GM18520 (cell line): ENCODE results near the gene AKAP6.
"Not testable (repeated sequence)": the region's sequence is repeated elsewhere in the genome, so short reads cannot be mapped to it uniquely, and the experiment has no call there.

Experiments used
- ATAC-seq: cut with Tn5 transposase; IDR thresholded peaks from one replicate; pipeline ENCODE4 v1.9.1; 2021; ENCODE audit not compliant: unreplicated experiment

AKAP6 gene

GRCh38 chr14:32435411-32435810 lies 106.3 kb downstream of the AKAP6 start:
- ATAC-seq = no peak

- ATAC-seq = no peak
These were observed 107.9 kb downstream of the AKAP6 start for GRCh38 chr14:32436993-32437392.

- no peak for ATAC-seq
These were observed 109.4 kb downstream of the AKAP6 start for GRCh38 chr14:32438517-32438916.

GRCh38 chr14:32443890-32444661 lies 115.0 kb downstream of the AKAP6 start:
- ATAC-seq = no peak

GRCh38 chr14:32447371-32447770 lies 118.3 kb downstream of the AKAP6 start:
- ATAC-seq = no peak

GRCh38 chr14:32449648-32450047 lies 120.5 kb downstream of the AKAP6 start:
- no peak for ATAC-seq

GRCh38 chr14:32450919-32451675 lies 122.0 kb downstream of the AKAP6 start:
- no peak for ATAC-seq

- no peak for ATAC-seq
These were observed 125.0 kb downstream of the AKAP6 start for GRCh38 chr14:32453857-32454810.

GRCh38 chr14:32457213-32457920 lies 128.3 kb downstream of the AKAP6 start:
- ATAC-seq = no peak

- no peak for ATAC-seq
These were observed 129.6 kb downstream of the AKAP6 start for GRCh38 chr14:32458720-32459119.

- ATAC-seq = no peak
These were observed 131.2 kb downstream of the AKAP6 start for GRCh38 chr14:32460267-32460666.

GRCh38 chr14:32462553-32462952 lies 133.5 kb downstream of the AKAP6 start:
- ATAC-seq = not testable (repeated sequence)

GRCh38 chr14:32468955-32469354 lies 139.9 kb downstream of the AKAP6 start:
- no peak for ATAC-seq

GRCh38 chr14:32469388-32470160 lies 140.5 kb downstream of the AKAP6 start:
- ATAC-seq = no peak

- no peak for ATAC-seq
These were observed 141.1 kb downstream of the AKAP6 start for GRCh38 chr14:32470161-32470715.

GRCh38 chr14:32471181-32471580 lies 142.1 kb downstream of the AKAP6 start:
- ATAC-seq = no peak

- ATAC-seq = no peak
These were observed 143.0 kb downstream of the AKAP6 start for GRCh38 chr14:32472076-32472475.

GRCh38 chr14:32472512-32473463 lies 143.7 kb downstream of the AKAP6 start:
- no peak for ATAC-seq
